Measurements from ENCODE around the gene FOXD2. TPM values are rescaled to one million over a fixed set of nuclear protein-coding genes. Genes with fewer than 3 reads are reported as not detected.

Gene FOXD2
- 1 to 10 TPM; 5.6 to 9.6 (median 6.2) TPM for polyA plus RNA-seq (ENCODE audit: insufficient read length in 4 of 4)

- peak; percentile 76 to 87 (median 79) for DNase-seq (ENCODE audit: low read depth in 4 of 4, low spot score in 3 of 4)
These were observed at the start of gene FOXD2 for GRCh38 chr1:47437447-47438164. Gene FOXD2, plus strand, starts transcription at chr1:47438044. Its CDS starts 92 bp downstream, at chr1:47438136.

DNA sequence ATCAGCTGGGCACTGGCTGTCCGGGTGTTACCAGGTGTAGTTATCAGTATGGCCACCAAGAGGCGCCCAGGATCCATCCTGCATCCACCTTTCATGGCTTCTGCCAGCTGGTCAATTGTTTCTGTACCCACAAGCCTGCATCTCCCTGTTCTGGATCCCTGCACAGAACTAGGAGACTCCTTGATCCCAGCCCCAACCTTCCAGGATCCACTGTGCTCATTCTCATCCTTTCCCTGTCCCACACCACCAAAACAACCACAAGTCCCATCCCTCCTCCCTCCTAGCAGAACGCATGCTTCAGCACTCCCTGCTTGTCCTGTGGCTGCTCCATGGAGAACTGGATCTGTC is 49.0 kb upstream of the FOXD2 start:
- peak; percentile 31 to 54 (median 46) for DNase-seq (ENCODE audit: low read depth in 4 of 4, low spot score in 3 of 4)

DNA sequence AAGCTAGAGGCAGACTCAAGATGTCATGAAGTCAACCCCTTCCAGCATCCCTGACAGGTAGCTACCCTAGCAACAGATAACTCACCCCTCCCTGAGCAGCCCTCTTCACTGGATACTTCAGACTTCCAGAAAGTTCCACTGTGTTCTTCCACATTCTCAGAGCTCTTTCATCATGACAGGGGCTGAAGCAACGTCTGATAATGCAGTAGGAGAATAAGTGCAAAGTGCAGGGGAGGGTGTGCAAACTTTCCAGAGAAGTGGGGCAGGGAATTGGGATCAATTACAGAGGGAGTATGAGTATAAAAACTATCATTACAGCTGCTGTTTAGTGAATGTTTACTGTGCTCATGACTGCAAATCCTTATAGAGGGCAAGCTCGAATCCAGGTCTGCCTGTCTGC is 48.1 kb upstream of the FOXD2 start:
- no peak for DNase-seq (ENCODE audit: low read depth in 4 of 4, low spot score in 3 of 4)

- no peak for DNase-seq (ENCODE audit: low read depth in 4 of 4, low spot score in 3 of 4)
These were observed 47.0 kb upstream of the FOXD2 start for GRCh38 chr1:47390843-47391242.

- no peak for DNase-seq (ENCODE audit: low read depth in 4 of 4, low spot score in 3 of 4)
These were observed 44.7 kb upstream of the FOXD2 start for GRCh38 chr1:47393141-47393540.

DNA sequence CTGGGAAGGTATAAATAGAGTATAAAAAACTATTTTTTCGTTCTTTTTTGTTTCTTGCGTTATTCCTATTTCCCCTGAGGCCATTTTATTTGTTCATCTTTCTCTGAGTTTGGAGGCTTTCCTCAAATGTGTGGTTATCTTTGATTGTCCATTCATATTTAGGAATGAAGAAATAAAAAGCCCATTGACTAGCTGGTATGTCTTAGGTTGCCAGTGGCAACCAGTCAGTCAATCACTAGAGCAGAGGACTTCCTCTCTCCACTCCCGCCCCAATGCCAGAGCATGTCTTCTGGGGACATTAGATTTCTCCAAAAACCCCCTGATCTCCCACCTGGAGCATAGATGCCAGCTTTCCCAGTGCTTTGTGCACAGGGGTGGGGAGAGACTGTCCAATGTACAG is 42.4 kb upstream of the FOXD2 start:
- no peak for DNase-seq (ENCODE audit: low read depth in 4 of 4, low spot score in 3 of 4)

DNA sequence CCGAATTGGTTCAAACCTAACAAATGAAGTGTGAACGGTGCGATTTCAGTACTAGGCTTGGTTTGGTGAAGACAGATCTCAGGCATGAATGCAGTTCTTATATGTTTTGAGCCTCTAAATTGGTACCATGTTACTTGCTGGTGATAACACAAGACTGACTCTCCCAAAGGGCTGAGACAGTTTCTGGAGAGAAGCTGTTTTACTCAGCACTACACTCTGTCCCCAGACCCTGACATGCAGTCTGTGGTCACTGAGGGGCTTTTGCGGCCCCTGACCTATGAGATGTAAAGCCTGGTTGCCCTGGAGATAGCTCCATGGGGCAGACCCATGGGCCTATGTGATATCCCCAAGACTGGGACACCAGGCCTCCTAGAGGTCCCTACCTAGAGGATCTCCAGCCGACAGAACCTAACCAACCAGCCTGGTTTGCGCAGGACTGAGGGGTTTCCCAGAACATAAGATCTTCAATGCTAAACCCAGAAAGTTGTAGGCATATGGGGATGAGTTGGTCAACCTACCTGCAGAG is 41.1 kb upstream of the FOXD2 start:
- DNase-seq (ENCODE audit: low read depth in 4 of 4, low spot score in 3 of 4): no peak

DNA sequence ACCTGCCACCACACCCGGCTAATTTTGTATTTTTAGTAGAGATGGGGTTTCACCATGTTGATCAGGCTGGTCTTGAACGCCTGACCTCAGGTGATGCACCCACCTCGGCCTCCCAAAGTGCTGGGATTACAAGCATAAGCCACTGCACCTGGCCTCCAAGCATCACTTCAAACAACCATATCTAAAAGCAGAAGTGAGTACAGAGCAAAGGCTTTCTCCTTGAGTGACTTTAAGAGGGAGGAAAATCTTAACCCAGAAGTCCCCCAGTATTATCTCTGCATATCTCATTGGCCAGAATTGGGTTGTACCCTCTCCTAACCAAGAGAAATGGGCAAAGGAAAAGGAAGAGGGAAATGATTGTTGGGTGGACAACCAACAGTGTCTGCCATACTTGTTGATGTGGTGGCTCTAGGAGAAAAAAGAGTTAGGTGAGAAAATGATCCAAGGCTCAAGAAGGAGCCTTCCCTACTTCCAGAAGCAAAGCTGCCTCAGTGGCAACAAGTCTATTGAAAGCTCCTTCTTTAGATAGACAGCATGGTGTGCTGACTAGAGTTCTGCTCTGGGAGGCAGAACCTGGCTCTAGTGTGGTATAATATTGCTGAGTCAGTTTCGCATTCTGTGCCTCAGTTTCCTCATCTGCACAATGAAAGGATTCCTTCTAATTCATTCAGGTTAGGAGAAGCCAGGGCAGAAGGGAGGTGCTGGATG is 38.6 kb upstream of the FOXD2 start:
- DNase-seq (ENCODE audit: low read depth in 4 of 4, low spot score in 3 of 4): no peak

- no peak for DNase-seq (ENCODE audit: low read depth in 4 of 4, low spot score in 3 of 4)
These were observed 38.0 kb upstream of the FOXD2 start for GRCh38 chr1:47399846-47400155.

GRCh38 chr1:47401761-47402160 is 36.1 kb upstream of the FOXD2 start:
- no peak for DNase-seq (ENCODE audit: low read depth in 4 of 4, low spot score in 3 of 4)

- no peak for DNase-seq (ENCODE audit: low read depth in 4 of 4, low spot score in 3 of 4)
These were observed 35.3 kb upstream of the FOXD2 start for GRCh38 chr1:47402591-47402990.

- no peak for DNase-seq (ENCODE audit: low read depth in 4 of 4, low spot score in 3 of 4)
These were observed 34.4 kb upstream of the FOXD2 start for GRCh38 chr1:47403321-47403910.

- DNase-seq (ENCODE audit: low read depth in 4 of 4, low spot score in 3 of 4): no peak
These were observed 32.1 kb upstream of the FOXD2 start for GRCh38 chr1:47405697-47406096.

GRCh38 chr1:47406966-47407365 is 30.9 kb upstream of the FOXD2 start:
- no peak for DNase-seq (ENCODE audit: low read depth in 4 of 4, low spot score in 3 of 4)

GRCh38 chr1:47407481-47407880 is 30.4 kb upstream of the FOXD2 start:
- no peak for DNase-seq (ENCODE audit: low read depth in 4 of 4, low spot score in 3 of 4)

- DNase-seq (ENCODE audit: low read depth in 4 of 4, low spot score in 3 of 4): no peak
These were observed 28.4 kb upstream of the FOXD2 start for GRCh38 chr1:47409311-47410067.

- no peak for DNase-seq (ENCODE audit: low read depth in 4 of 4, low spot score in 3 of 4)
These were observed 27.8 kb upstream of the FOXD2 start for GRCh38 chr1:47410068-47410455.

DNA sequence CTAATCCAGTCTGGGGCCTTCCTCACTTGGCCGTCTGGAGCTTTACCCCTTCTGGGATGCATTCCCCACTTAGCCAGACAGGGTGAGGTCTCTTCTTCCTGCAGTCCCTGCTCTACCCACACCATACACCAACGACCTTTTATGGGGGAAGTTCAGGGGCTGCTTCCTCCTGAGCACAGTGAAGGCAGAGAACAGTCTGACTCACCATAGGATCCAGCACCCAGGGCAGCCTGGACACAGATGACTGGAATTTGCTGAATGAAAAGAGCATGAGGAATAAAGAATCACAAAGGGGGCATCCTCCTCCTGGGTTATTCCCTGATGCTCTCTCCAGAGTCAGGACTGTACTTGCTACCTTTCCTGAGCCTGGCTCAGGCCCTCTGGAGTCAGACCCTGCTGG is 26.4 kb upstream of the FOXD2 start:
- no peak for DNase-seq (ENCODE audit: low read depth in 4 of 4, low spot score in 3 of 4)

- no peak for DNase-seq (ENCODE audit: low read depth in 4 of 4, low spot score in 3 of 4)
These were observed 25.4 kb upstream of the FOXD2 start for GRCh38 chr1:47412437-47412836.

DNA sequence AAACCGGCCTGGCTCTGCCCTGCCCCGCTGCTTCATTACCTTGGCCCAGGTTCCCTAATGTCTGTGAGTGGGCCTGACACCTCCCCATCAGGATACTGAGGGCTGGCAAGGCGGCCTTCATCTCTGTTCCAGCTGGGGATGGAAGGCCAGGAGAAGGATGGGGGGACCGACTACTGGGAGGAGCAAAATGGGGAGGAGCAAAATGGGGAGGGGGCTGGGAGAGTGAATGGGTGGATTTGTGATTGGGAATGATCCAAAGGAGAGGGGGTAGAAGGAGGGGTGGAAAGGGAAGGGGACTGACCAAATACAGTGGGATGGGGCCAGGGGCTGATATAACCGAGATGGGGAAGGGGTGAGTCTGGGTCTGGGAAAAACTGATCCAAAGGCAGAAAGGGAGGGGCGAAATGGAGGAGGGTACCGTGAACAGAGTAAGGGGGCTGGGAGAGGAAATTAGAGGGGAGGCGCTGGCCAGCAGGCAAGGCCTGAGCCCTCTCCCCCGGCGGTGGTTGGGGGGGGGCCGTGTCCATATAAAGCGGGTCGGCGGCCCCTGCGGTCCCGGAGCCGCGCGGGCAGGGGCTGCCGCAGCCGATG is 22.0 kb upstream of the FOXD2 start, which contains the start of gene FOXE3:
FOXE3 (plus strand) TSS at position 558 of the 591 bp plus-strand sequence; CDS start at position 589, 31 bp downstream.
- DNase-seq (ENCODE audit: low read depth in 4 of 4, low spot score in 3 of 4): no peak

All from right renal pelvis (tissue), 4 donors.